ENCODE data around the gene CACNA1C.

DNA sequence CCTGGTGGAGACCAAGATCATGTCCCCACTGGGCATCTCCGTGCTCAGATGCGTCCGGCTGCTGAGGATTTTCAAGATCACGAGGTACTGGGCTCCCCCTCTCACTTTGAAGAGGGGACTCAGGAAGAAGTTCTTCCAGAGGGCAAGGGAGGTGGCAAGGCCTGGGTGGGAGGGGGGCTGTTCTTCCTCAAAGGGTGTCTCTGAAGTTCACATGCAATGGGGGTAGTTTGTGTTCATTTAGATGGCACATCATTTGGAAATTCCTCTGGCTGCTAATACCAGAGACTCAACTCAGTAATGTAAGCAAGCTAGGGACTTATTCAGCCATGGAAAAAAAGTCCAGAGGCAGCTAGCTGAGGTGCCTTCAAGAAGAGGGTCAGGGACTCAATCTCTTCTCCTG lies 514.9 kb downstream of the CACNA1C start:
- no peak for TF ChIP-seq CTCF (IDR thresholded peaks at IDR 0.05)
- TF ChIP-seq POLR2A (IDR thresholded peaks at IDR 0.05), result no peak
